ENCODE data around the gene FBH1. TPM values are rescaled to one million over a fixed set of nuclear protein-coding genes. Genes with fewer than 3 reads are reported as not detected.

Gene FBH1
- total and polyA plus RNA-seq, 9 of the 15 experiments (the other 6 are each of a cell fraction or from before 2014, with no cell fraction given): 13.4 to 108 (median 77.8) TPM

- no peak overlapping the region for H2AFZ ChIP-seq (ENCODE audit: low read depth, low read length)
- no peak for DNase-seq (ENCODE audit: extremely low read depth in 1 of 4, low spot score in 3 of 4)
- CTCF ChIA-PET (ENCODE audit: low intra/inter-chr PET ratio): interaction anchor here (0.8 to 0.9 kb wide), 2 partner anchors 135 to 958 kb away, joined by 4 to 5 read pairs; partner anchors contain the start of gene RBM17
- H3K4me3 ChIP-seq: no peak overlapping the region
- H3K36me3 ChIP-seq (ENCODE audit: control insufficient read depth, insufficient read depth, low read length): peaks cover 2% of the 10 kb centered on the region; the same call in 1 of the 3 replicates
- peaks cover 0 to 5% of the 10 kb centered on the region in 2 experiments; a peak in 3 of 5 replicates for H3K4me1 ChIP-seq (replicated peaks in 1 of 2; ENCODE audit: control insufficient read depth in 2 of 2, insufficient read depth in 2 of 2, low read length in 2 of 2)
- in situ Hi-C loops (cut with MboI): no loop called here
- BruUV-seq (replicated peaks): no TSS peak
- no peak overlapping the region for H3K27ac ChIP-seq (ENCODE audit: extremely low read depth, low read depth, low read length)
- WGBS (ENCODE audit: insufficient coverage, low coverage, missing lambda C conversion rate): 75% methylated on average over 5 of the region's 5 CpGs
- H3K9me1 ChIP-seq (ENCODE audit: control insufficient read depth, insufficient read depth, low read length): no peaks in the 10 kb centered on the region
- no peaks in the 10 kb centered on the region for H4K20me1 ChIP-seq (replicated peaks; ENCODE audit: control insufficient read depth, insufficient read depth, low read length)
- H3K9ac ChIP-seq (ENCODE audit: insufficient read depth in 1 of 2, low read depth in 2 of 2, low read length in 2 of 2): 0 out of 4 replicates have a peak overlapping the region, but pooled peaks of 1 of the 2 experiments have one; percentile 55
- TF ChIP-seq XRCC5 (IDR thresholded peaks at IDR 0.05; ENCODE audit: low read depth, low read length) (no peak), ZNF583 (CRISPR knock-in tag; IDR thresholded peaks at IDR 0.05) (no peak), KAT8 (IDR thresholded peaks at IDR 0.05; ENCODE audit: low read depth) (no peak), ZNF212 (CRISPR knock-in tag; IDR thresholded peaks at IDR 0.05) (no peak), SIRT6 (IDR thresholded peaks at IDR 0.05; ENCODE audit: low read depth, low read length) (no peak), MED1 (CRISPR knock-in tag; IDR thresholded peaks at IDR 0.05; ENCODE audit: borderline replicate concordance) (no peak), NELFE (IDR thresholded peaks at IDR 0.05; ENCODE audit: insufficient read depth, insufficient read length) (no peak), NUFIP1 (IDR thresholded peaks at IDR 0.05; ENCODE audit: partially characterized antibody) (no peak), GTF2F1 (IDR thresholded peaks at IDR 0.05; ENCODE audit: low read depth, low read length) (no peak), GTF2E2 (tag; IDR thresholded peaks at IDR 0.05) (no peak), PRPF4 (IDR thresholded peaks at IDR 0.05; ENCODE audit: insufficient read depth, low read depth, low read length, poor library complexity, severe bottlenecking) (no peak)
- H3K4me2 ChIP-seq (ENCODE audit: insufficient read depth, low read length): no peak overlapping the region
- FAIRE-seq: no peak
- ATAC-seq: no peak
- H3K9me3 ChIP-seq (replicated peaks; ENCODE audit: control insufficient read depth, insufficient read depth, low read depth, low read length): no peaks in the 10 kb centered on the region
- H3K79me2 ChIP-seq (ENCODE audit: control insufficient read depth, insufficient read depth, low read length): no peaks in the 10 kb centered on the region
- intact Hi-C loops (cut with micrococcal nuclease): no loop called here
- POLR2A ChIA-PET: interaction anchor here (0.6 to 1.5 kb wide), 4 partner anchors 11 to 1410 kb away, joined by 3 to 4 read pairs (median 4); partner anchors contain the start of gene IL15RA
- no peaks in the 10 kb centered on the region for H3K27me3 ChIP-seq (ENCODE audit: control insufficient read depth in 2 of 2, insufficient read depth in 2 of 2, low read length in 2 of 2)
These were observed 63.6 kb downstream of the FBH1 start for GRCh38 chr10:5953676-5954075.

Data from K562 (cell line).